Ovary (tissue), 1 donor: Measurements from ENCODE around the gene ETV3.

Source experiments
- EP300 ChIP-seq: sonication (generic); formaldehyde crosslinking; IDR thresholded peaks from one replicate; pipeline ENCODE4 v1.6.1; 2017; ENCODE audit warnings: antibody characterized with exemption
- POLR2A ChIP-seq: fragments of 450-650 bp; IDR thresholded peaks from one replicate; pipeline ENCODE4 v1.6.1; 2017; ENCODE audit warnings: antibody characterized with exemption, mild to moderate bottlenecking, moderate library complexity

DNA sequence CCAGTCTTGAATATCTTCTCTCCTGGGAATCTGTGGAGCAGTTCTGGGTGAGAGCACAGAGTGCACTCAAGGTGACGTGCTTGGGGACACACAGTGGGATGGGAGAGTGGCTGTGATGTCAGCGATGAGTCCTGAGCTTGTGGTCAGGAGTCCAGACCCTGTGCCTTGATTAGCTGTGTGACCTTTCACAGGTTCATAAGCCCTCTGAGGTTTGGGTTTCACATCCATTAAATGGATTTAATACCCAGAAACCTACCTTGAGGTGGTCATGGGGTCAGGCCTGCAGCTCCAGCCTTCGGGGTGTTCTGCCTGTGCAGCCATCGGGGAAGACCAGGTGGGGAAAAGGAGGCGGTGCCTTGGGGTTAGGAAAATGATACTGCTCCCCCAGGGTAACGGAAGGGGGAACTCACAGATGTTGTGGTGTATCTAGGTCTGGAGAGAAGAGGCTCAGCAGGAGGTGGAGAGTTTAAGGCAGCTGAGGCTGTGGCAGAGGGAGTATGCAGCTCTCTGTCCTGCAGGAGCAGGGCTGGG is 38.5 kb upstream of the ETV3 start:
- TF ChIP-seq POLR2A (no peak), EP300 (no peak)
